Fibroblast of peridontal ligament (primary cell): ENCODE measurements around the gene NEK1.

Experiments used
- DNase-seq: peaks from one replicate; pipeline ENCODE4 v3.0.0-alpha.2; 2010; ENCODE audit errors: extremely low read depth

NEK1 gene, protein sequence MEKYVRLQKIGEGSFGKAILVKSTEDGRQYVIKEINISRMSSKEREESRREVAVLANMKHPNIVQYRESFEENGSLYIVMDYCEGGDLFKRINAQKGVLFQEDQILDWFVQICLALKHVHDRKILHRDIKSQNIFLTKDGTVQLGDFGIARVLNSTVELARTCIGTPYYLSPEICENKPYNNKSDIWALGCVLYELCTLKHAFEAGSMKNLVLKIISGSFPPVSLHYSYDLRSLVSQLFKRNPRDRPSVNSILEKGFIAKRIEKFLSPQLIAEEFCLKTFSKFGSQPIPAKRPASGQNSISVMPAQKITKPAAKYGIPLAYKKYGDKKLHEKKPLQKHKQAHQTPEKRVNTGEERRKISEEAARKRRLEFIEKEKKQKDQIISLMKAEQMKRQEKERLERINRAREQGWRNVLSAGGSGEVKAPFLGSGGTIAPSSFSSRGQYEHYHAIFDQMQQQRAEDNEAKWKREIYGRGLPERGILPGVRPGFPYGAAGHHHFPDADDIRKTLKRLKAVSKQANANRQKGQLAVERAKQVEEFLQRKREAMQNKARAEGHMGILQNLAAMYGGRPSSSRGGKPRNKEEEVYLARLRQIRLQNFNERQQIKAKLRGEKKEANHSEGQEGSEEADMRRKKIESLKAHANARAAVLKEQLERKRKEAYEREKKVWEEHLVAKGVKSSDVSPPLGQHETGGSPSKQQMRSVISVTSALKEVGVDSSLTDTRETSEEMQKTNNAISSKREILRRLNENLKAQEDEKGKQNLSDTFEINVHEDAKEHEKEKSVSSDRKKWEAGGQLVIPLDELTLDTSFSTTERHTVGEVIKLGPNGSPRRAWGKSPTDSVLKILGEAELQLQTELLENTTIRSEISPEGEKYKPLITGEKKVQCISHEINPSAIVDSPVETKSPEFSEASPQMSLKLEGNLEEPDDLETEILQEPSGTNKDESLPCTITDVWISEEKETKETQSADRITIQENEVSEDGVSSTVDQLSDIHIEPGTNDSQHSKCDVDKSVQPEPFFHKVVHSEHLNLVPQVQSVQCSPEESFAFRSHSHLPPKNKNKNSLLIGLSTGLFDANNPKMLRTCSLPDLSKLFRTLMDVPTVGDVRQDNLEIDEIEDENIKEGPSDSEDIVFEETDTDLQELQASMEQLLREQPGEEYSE (N-terminal part only)

GRCh38 chr4:169611991-169612870, at the start of gene NEK1:
Gene NEK1 (minus strand): TSS chr4:169612583. CDS start chr4:169602630, 9,953 bp downstream.
- peak; percentile 85 for DNase-seq

DNA sequence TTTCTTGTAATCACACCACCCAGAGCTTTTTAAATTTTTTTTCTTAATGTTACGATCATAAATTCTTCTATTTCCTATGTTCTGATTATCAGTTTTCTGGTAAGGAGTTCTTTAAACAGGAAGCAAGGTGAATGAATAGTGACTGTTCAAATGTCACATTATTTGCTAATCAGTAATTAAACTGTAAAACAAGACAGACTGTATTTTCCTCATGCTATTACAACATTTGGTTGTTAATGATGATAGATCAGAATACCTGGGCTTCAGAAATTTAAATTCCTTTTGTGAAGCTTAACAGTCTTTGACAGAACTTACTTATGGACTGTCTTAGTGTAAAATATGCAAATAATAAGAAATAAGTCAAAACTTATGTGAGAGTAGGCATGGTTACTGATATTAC, 49.4 kb upstream of the NEK1 start:
- no peak for DNase-seq

GRCh38 chr4:169660929-169661328, 48.5 kb upstream of the NEK1 start:
- DNase-seq: no peak

DNA sequence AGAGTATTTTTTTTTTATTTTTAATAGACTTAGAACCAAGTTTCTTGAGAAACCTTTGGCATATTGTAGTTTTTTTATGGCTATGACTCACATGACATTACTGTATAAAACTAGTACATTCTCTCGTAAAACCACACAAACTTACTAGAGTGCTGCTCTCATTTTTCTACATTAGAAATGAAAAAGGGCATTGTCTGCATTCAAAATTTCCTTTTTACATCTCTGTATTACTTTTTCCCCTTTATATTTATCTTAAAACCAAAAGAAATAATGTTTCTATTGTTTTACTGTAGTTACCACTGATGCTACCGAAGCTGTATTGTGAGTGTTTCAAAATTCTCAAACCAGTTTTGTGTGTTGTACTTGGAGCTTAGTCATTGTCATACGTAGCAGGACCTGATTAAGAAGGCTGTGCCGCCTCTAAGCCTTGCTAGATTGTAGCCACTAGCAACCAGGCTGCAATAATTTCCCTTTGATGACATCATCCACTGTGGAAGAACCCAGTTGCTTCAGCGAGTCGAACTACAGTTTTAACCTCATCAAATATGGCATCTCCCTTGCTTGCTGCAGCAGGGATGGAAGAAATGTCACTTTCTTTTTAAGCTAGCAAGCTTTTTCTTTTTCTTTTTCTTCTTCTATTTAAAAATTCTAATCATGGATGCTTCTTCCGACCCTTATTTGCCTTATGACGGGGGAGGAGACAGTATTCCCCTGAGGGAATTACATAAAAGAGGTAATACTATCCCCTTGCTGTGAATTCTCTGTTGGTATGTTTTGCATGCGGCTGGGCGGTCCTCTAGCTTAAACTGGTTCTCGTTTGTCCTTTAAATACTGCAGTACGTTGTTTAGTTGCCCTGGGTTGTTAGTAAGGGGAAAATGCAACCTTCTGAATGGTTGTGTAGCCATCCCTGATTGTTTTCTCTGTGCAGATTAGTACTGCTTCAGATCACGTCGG, 47.6 kb upstream of the NEK1 start:
- DNase-seq: peak; percentile 100

DNA sequence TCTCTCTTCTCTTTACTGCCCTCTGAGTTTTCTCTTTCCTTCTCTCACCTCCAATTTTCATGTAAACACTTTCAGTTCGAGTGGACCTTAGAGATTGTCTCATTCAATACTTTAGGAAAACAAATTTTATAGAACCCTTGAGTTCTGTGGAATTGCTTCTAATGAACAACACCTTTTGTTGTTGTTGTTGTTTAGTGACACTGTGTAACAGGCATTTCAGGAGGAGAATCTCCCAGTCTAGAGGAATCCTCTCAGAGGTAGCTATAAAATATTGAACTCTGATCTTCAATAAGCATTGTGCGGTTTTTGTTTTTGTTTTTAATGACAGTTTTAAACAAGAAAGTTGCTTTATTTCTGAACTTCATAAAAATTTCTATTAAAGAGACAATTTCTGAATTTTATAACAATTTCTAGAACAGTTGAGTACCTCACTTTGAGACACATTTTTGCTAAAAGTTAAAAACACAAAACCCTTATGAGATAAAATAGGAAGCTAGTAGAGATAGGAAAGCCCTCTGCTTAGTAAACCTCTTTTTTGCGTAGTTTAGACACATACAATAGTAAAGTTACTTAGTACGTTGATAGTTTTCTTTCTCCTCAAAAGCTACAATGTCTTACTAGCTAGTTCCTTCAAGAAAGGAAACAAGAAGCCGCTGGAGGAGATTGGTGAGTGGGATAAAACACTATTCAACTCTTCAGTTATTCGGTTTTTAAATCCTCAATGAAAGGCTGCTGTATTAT, 46.8 kb upstream of the NEK1 start:
- no peak for DNase-seq

- DNase-seq: no peak
Measured at GRCh38 chr4:169658196-169658595, 45.8 kb upstream of the NEK1 start.

DNA sequence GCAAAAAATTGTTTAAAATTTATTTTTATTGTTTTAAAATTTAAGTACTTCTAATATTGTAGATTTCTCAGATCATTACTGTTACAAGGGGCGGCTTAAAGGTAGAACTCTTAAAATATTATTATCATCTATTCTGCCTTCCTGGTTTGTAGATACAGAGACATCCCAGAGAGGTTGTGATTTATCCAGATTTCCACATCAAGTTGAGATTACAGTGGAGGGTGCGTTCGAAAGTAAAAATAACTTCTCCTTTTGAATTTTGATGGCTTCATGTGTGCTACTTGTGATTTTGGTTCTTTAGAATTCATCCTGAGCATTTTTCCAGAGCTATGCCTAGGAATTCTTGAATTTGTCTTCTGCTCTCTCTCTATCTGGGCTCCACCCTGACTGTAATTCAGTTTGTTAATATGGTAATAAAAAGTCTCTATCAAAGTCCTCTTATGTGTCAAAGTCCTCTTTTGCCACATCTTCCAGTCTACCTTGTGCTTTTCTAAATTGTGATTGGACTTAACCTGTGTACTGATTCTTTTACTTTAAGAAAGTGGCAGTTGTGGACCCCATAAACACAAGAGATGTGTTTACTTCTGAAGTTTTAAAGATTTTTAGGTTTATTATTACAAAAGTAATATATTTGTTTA, 45.2 kb upstream of the NEK1 start:
- no peak for DNase-seq

DNA sequence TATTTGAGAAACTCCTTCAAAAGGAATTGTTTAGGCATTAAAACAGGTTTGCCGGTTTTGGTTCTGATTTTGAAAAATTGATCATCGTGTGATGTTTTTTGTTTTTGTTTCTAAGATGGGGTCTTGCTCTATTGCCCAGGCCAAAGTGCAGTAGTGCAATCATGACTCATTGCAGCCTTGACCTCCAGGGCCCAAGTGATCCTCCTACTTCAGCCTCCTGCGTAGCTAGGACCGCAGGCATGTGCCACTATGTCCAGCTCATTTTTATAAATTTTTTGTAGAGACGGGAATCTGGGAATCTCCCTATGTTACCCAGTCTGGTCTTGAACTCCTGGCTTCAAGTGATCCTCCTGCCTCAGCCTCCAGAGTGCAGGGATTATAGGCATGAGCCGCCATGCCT, 43.0 kb upstream of the NEK1 start:
- DNase-seq: no peak

DNA sequence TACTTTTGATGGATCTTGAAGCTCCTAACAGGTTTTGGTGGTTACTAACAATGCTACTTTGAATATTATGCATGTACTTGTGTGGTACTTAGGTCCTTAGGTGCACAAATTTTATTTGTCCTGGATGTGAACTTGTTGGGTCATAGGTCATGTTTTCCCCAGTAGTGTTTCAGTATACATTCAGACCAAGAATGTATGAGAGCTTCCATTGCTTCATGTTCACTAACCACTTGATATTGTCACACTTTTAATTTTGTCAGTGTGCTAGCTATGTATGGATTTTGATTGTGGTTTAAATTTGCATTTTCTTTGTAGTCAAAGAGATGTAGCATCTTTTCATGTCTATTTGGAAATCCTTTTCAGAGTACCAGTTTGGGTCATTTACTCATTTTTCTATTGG, 40.2 kb upstream of the NEK1 start:
- DNase-seq: no peak

DNA sequence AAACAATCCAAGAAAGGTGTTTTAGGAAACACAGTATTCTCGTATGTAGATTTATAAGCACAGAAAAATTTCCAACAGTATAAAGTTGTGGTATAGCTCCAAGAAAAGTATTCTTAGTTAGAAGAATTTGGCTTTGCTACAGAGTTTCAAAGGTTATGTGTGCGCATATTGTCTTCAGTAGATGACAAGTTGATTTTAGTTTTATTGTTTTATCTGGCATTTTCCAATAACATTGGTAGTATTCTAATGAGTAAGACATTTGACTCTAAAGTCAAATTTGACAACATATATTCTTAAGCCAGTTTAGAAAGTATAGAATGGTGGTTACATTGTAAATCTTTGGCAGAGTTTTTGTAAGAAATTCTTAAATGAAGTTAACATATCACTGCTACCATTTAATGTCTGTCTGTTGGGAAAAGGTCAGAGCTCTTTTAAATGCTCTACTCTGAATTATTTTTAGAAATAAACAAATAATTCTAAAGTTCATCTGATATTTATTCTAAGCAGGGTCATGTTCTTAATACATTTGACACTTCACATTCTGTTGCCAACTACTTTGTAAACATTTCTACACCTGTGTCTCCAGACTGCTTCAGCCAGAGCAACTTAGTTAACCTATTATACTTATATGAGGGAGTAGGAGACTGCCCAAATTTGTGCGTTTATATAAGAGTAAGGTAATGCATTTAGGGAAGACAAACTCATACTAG, 38.0 kb upstream of the NEK1 start:
- DNase-seq: no peak

- DNase-seq: no peak
Measured at GRCh38 chr4:169649545-169650226, 37.3 kb upstream of the NEK1 start.

DNA sequence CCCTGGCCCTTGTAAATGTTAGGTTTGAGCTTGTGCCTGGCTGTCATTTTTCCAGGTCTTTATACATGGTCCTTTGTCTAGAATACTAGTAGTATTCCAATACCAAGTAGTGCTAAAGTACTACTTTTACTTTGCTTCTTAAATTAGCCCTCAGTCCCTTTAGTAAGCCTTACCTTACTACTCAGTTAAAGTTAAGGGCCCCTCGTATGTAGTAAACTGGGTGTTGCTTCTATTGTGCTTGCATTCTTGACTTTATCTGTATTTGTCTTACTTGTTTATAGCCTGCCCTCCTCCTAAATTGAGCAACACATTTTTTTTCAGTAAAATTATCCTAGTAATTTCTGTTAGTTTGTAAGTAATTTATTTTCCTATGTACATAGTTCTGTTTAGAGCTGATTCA, 33.2 kb upstream of the NEK1 start:
- no peak for DNase-seq

DNA sequence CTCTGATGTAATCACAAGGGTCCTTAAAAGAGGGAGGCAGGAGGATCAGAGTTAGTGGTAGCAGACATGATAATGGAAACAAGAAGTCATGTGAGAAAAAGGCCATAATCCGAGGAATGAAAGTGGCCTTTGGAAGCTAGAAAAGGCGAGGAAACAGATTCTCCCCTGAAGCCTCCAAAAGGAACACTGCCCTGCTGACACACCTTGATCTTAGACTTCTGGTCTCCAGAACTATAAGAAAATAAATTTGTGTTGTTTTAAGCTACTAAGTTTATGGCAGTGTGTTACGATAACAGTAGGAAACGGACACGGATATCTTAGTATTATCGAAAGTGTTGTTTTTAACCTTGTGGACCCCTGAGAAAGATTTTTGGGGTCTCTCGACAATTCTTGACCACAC, 32.4 kb upstream of the NEK1 start:
- DNase-seq: no peak

DNA sequence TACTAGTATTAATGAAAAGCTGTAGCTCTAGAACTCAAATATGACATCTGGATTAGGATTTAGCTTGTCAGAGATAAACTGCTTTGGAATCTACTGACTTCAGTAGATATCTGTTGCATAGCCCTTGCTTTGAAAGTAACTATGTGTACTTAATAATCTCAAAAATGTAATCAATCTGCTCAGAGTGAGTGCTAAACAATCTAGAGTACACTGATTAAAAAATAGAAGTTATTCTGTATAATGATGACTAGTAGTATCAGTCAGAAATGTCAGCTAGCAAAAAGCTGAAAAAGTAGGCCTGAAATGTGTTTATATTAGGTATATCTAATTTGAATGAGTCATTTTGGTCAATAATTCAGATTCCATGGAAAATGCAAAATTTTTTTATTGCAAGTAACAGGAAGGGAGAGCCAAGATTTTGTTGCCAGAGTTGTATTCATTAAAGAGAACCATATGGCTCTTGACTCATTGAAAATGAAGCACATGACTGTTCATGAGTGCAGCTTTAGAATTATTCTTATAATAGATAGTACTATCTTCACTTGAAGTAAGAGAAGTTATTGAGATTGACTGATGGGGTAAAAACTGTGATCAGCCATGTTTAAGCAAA, 28.0 kb upstream of the NEK1 start:
- DNase-seq: peak; percentile 96

- DNase-seq: no peak
Measured at GRCh38 chr4:169634975-169635374, 22.6 kb upstream of the NEK1 start.

DNA sequence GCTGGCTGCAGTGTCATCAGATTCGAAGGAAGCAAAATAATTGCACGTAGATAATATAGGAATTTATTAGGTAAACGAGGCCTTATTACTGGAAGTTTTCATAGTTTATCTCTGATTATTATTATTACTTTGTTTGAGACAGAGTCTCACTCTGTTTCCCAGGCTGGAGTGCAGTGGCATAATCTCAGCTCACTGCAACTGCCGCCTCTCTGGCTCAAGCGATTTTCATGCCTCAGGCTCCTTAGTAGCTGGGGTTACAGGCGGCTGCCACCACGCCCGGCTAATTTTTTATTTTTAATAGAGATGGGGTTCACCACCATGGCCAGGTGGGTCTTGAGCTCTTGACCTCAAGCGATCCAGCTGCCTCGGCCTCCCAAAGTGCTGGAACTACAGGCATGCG, 20.5 kb upstream of the NEK1 start:
- no peak for DNase-seq

DNA sequence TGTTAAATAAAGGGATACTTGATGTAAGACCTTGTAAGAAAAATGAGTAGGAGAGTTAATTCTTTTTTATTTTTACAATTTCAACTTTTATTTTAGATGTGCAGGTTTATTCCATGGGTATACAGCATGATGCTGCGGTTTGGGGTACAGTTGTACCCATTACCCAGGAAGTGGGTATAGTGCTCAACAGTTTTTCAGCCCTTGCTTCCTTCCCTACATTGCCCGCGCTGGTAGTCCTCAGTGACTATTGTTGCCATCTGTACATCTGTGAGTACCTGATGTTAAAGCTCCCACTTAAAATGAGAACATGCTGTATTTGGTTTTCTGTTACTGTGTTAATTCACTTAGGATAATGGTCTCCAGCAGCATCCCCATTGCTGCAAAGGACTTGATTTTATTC, 17.7 kb upstream of the NEK1 start:
- no peak for DNase-seq
